Lower lobe of right lung (tissue), 2 donors: ENCODE data around the gene P4HB. TPM values are rescaled to one million over a fixed set of nuclear protein-coding genes. Genes with fewer than 3 reads are reported as not detected.

Source experiments
- ATAC-seq, 2 donors: fragments of 200-7000 bp; cut with Tn5 transposase; one replicate each; pipeline ENCODE4 v1.9.1; 2020 to 2022; ENCODE audit warnings: mild to moderate bottlenecking in 2 of 2, moderate library complexity in 2 of 2
- DNase-seq: peaks from one replicate; pipeline ENCODE4 v3.0.0-alpha.2; 2020
- H3K27ac ChIP-seq: fragments of 200-600 bp; one replicate; pipeline ENCODE4 v1.8.0; 2022
- H3K27me3 ChIP-seq: fragments of 200-600 bp; one replicate; pipeline ENCODE4 v1.8.0; 2022; ENCODE audit warnings: low read depth
- H3K36me3 ChIP-seq: fragments of 200-600 bp; one replicate; pipeline ENCODE4 v1.8.0; 2022; ENCODE audit warnings: mild to moderate bottlenecking
- H3K4me1 ChIP-seq: fragments of 200-600 bp; one replicate; pipeline ENCODE4 v1.8.0; 2022
- H3K4me3 ChIP-seq: fragments of 200-600 bp; one replicate; pipeline ENCODE4 v1.8.0; 2022; ENCODE audit warnings: mild to moderate bottlenecking
- H3K9me3 ChIP-seq: fragments of 200-600 bp; one replicate; pipeline ENCODE4 v1.8.0; 2022
- CTCF ChIP-seq: fragments of 200-600 bp; IDR thresholded peaks from one replicate; pipeline ENCODE4 v1.8.0; 2022; ENCODE audit warnings: antibody characterized with exemption, mild to moderate bottlenecking
- intact Hi-C: fragments of 100-400 bp; cut with DNase I; formaldehyde crosslinking; loops from one replicate; pipeline ENCODE4 v1.11.0; 2022
- total RNA-seq: library from RNA; stranded (reverse); fragmentation: NEBNext Ultra II Directional; extraction: Animal tissue kit (Norgen Biotek cat#: 25700); gene quantifications from one replicate; pipeline ENCODE4 v1.2.1, GENCODE V29; 2021
- donor health status: DM: no; HTN: yes; CAD: no; lungs with severe emphysema.

P4HB gene
- total RNA-seq, 1 donor from 2014 or later, result 432 TPM

- Histone ChIP-seq H3K27ac (peak overlapping the region; percentile 97), H3K27me3 (no peaks in the 10 kb centered on the region), H3K4me1 (peaks cover 68% of the 10 kb centered on the region), H3K9me3 (no peaks in the 10 kb centered on the region), H3K36me3 (peaks cover 59% of the 10 kb centered on the region), H3K4me3 (peak overlapping the region; percentile 72)
- intact Hi-C loops, result no loop called here
- TF ChIP-seq CTCF, result no peak
- no peak for ATAC-seq
- DNase-seq, result no peak
Observed at GRCh38 chr17:81868674-81869220, 8.4 kb upstream of the P4HB start.

GRCh38 chr17:81867991-81868673 lies 7.8 kb upstream of the P4HB start:
- Histone ChIP-seq H3K4me1 (peaks cover 72% of the 10 kb centered on the region), H3K27me3 (no peaks in the 10 kb centered on the region), H3K9me3 (no peaks in the 10 kb centered on the region), H3K27ac (peak overlapping the region; percentile 97), H3K36me3 (peaks cover 65% of the 10 kb centered on the region), H3K4me3 (no peak overlapping the region)
- DNase-seq, result no peak
- TF ChIP-seq CTCF, result no peak
- intact Hi-C loops, result no loop called here
- ATAC-seq, result no peak

- DNase-seq (no peak), ATAC-seq (no peak)
- H3K27me3 ChIP-seq, result no peaks in the 10 kb centered on the region
- H3K9me3 ChIP-seq, result no peaks in the 10 kb centered on the region
- no peak for TF ChIP-seq CTCF
- peaks cover 71% of the 10 kb centered on the region for H3K36me3 ChIP-seq
- intact Hi-C loops, result no loop called here
- H3K4me1 ChIP-seq, result peaks cover 72% of the 10 kb centered on the region
- H3K4me3 ChIP-seq, result no peak overlapping the region
- H3K27ac ChIP-seq, result peak overlapping the region; percentile 65
Observed at GRCh38 chr17:81867170-81867990, 7.0 kb upstream of the P4HB start.

- intact Hi-C loops, result no loop called here
- H3K27ac ChIP-seq, result peak overlapping the region; percentile 65
- no peaks in the 10 kb centered on the region for H3K9me3 ChIP-seq
- H3K4me3 ChIP-seq, result no peak overlapping the region
- H3K4me1 ChIP-seq, result peaks cover 76% of the 10 kb centered on the region
- TF ChIP-seq CTCF, result no peak
- ATAC-seq, result no peak
- H3K36me3 ChIP-seq, result peaks cover 71% of the 10 kb centered on the region
- no peak for DNase-seq
- H3K27me3 ChIP-seq, result no peaks in the 10 kb centered on the region
Observed at GRCh38 chr17:81866440-81867169, 6.3 kb upstream of the P4HB start.

GRCh38 chr17:81865733-81866439 lies 5.6 kb upstream of the P4HB start:
- H3K4me3 ChIP-seq, result no peak overlapping the region
- no peaks in the 10 kb centered on the region for H3K27me3 ChIP-seq
- DNase-seq (no peak), ATAC-seq (no peak)
- H3K9me3 ChIP-seq, result no peaks in the 10 kb centered on the region
- TF ChIP-seq CTCF, result no peak
- H3K4me1 ChIP-seq, result peaks cover 77% of the 10 kb centered on the region
- intact Hi-C loops, result no loop called here
- H3K36me3 ChIP-seq, result peaks cover 71% of the 10 kb centered on the region
- H3K27ac ChIP-seq, result peak overlapping the region; percentile 65
